HG03460 (cell line): Measurements from ENCODE around the gene GRIP1.
"Not testable (repeated sequence)": the region's sequence is repeated elsewhere in the genome, so short reads cannot be mapped to it uniquely, and the experiment has no call there.

Source experiments
- ATAC-seq: cut with Tn5 transposase; IDR thresholded peaks from one replicate; pipeline ENCODE4 v1.9.1; 2021; ENCODE audit not compliant: unreplicated experiment

Gene GRIP1

DNA sequence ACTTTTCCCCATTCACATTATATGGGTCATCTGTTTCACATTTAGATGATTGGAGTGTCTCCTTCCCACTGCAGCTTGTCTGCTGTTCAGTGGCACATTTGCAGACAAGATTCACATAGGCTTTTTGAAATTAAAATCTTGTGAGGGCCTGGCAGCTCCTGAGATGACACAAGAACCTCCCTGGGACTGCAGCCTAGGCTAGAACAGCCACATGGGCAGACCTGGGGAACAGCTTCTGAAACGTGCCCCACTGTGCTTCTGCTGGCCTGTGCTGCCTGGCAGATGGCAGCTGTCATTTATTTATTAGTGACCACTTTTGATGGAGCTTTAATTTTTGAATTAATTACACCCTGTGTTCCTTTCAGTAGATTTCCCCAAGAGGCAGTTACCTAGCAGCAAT lies 137.4 kb downstream of the GRIP1 start:
- ATAC-seq, result no peak

DNA sequence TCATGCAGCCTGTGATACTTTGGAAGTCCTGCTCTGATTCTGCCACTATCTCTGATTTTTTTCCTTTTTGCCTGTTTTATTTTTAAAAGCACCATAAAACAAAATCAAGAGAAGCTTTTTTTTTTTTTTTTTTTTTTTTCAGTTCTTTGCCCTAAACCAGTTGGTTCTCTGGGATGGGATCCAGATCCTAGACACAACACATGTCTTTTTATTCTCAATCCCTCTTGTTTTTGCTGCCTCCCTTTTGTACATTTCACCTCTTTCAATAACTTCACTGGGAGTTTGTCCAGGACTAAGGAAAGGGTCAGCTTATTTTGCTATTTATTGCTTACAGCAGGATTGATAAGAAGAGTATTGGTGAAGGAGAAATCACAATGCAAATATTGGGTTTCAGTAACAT lies 139.4 kb downstream of the GRIP1 start:
- ATAC-seq, result no peak

DNA sequence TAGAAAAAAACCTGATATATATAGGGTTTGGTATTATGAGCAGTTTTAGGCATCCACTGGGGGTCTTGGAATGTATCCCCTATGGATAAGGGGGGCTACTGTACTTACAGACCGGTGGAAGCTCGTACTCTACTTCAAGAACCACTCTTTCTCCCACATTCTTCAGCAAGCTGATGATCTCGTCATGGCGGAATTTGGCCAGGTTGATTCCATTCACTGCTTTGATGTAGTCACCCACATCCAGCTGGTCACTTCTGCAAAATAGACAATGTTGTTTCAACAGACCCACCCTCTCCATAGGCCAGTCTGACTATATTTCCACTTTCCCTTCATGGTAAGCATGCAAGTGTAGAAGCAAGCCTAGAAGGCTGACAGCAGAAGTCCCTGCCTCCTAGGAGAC lies 139.9 kb downstream of the GRIP1 start:
- ATAC-seq, result no peak

DNA sequence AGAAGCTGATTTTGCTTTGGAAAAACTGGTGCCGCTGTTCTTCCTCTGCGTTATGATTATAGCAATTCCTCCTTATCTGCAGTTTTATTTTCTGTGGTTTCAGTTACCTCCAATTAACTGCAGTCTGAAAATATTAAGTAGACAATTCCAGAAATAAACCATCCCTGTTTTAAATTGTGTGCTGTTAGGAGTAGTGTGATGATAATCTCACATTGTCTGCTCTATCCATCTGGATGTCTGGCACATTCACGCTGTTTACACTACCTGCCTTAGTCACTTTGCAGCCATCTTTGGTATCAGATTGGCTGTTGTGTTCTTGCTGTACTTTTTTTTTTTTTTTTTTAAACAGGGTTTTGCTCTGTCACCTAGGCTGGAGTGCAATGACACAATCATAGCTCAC lies 141.0 kb downstream of the GRIP1 start:
- ATAC-seq, result no peak

DNA sequence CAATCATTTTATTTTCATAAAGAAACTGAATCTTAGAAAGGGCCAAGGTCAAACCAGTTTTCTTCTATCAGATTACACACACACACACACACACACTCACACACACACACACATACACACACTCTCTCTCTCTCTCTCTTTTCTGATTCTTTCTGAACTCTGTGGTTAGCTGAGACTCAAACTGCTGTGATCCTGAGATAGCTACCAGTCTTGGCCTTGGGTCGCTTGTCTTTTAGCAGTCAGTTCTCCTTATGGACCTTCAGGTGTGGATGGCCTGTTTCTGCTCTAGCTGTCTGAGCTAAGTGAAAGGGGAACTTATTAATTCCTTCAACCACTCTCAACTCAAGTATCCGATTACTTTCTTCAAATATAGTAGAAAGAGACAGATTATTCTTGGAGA lies 145.1 kb downstream of the GRIP1 start:
- no peak for ATAC-seq

DNA sequence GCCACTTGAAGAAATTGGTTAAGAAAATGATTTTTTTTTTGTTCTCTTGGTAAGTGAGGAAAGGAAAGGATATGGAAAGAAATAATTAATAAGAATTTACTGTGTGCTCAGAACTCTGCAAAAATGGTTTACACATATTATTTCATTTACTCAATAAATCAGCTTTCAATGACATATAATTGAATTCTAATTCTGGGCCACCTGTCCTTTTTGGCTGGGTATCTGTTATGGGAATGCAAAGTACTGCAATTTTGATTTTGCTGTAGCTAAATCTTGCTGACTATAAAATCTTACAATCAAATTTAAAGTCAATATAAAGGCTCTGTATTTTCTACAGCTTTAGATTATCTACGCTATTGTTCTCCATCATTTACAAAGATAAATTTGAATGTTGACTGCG lies 147.1 kb downstream of the GRIP1 start:
- ATAC-seq, result no peak

DNA sequence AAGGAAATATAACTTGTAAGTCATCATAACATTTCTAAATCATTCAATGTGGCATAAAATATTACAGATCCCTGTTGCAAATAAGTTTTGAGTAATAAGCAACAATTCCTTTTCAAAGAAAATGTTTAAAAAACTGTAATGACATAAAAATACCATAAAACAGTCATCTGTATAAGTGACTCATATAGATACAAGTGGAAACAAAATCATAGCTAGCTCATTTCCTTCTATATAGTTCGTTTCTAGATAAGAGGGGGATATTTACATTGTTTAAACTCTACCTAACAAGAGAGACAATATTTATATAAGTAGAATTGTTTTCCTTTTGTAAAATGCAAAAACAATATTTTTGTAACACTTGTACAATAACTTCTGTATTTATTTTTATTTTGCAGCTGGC lies 148.9 kb downstream of the GRIP1 start:
- ATAC-seq, result no peak

DNA sequence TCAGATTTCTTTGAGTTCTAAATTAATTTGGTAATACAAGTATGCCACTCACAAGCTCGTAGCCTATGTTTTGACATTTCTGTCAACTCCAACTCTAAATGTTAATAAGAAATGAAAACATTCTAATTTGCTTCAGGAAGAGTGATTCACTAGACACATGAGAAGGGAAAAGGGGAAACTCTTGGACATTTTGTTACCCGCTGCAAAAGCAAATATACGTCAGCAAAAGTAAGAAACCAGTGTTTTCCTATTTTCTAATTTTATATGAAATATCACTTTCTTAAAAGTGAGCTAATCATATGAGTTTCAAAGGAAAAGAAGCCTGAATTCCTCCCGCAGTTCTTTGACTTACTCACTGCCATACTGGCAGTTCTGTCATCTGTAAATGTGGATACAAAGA lies 162.3 kb downstream of the GRIP1 start:
- no peak for ATAC-seq

DNA sequence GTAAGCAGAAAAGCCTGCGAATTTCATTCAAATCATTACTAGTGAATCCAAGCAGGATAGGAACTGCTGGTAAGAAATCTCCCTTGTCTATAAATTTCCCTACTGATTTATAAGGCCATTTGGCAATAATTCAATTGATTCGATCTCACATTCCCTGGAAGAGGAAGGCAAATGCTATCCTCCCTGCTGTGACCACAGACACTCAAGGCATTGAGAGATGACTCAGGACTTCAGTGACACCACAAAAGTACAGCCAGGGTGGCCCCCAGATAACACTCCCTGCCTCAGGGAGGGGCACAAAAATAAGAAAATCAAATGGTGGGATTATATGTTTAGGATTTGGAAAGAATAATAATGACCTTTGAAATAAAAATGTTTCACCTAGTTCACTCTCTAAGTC lies 162.7 kb downstream of the GRIP1 start:
- ATAC-seq, result no peak

DNA sequence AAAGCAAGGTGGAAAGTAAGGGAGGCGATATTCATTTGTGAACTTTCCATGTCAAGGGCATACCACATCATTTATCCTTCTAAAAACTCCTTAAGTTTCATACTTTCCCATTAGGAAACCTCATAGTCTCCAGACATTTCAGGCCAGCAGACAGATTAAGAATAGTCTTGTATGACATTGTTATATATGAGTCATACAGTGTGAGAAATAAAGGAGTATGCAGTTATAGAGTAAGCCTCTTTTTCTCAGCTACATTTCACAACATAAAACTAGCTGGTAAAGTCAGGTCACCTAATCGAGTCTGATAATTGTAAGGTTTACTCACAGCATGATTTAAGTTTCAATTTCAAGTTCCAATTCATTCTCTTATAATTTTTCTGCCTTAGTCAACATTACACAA lies 164.3 kb downstream of the GRIP1 start:
- no peak for ATAC-seq

DNA sequence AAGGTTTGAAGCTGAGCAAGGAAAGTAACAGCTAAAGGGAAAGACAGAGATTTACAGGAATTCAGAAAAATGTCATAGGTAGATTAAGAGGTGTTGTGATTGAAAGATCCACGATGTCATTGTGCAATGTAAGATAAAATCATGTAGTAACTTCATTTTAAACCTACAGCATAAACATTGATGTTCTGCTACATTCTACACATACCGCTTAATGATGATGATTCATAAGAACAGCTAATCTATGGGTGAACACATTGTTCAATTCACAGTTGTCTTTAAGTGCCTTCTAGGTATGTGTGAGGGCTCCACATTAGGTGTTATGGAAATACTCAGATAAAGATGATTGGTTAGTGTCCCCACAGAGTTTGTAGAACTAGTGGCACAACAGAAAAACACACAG lies 170.9 kb downstream of the GRIP1 start:
- no peak for ATAC-seq

DNA sequence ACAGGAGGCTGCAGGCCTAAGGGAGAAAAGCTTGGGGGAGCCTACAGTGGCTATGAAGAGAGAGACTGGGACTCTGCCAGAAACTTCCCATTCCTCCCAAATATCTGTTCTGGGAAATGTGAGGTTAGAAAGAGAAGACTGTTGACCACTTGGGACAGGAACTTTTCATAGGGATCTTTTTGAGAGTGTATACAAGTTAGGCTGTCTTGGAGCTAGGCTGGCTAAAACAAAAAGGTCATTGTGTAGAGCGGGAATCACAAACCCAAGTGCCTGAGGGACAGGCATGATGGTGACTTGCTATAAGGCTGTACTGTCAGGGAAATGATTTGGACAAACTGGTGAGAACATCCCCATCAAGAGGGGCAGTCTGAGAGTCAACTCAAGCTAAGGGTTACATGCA lies 175.1 kb downstream of the GRIP1 start:
- no peak for ATAC-seq

DNA sequence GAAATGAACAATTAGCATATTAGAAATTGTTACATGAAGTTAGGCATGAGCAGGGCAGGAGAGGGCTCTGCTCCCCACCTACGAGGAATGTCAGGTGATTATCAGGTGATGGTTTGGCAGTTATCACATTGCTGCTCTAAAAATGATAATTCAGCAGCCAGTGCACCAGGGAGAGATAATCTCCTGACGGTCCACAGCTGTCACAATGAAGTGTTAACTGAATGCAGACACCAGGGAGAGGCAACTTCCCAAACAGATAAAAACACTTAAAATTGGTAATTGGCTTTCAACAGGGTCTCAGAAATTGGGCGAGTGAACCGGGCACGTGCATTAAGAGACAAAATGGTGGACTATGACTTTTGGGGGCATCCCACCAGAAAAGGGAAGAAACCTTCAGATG lies 176.0 kb downstream of the GRIP1 start:
- ATAC-seq, result no peak

DNA sequence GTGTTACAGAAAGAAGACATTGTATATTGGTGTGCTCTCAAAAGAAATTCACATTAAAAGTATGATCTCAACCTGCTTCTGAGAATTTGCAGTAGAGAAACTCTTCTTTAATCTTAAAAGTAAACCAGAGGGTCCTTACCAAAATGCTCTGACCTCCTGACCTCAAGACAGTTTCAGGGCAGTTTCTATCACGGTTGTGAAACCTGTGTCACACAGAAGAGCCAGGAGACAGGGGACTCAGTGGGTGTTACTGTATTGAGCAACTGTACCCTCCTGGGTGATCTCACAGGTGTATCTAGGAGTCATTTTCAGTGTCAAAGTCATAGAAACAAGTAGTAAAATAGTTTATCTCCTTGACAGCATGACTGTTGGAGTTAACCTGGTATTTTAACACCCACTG lies 178.0 kb downstream of the GRIP1 start:
- peak; percentile 56 for ATAC-seq

DNA sequence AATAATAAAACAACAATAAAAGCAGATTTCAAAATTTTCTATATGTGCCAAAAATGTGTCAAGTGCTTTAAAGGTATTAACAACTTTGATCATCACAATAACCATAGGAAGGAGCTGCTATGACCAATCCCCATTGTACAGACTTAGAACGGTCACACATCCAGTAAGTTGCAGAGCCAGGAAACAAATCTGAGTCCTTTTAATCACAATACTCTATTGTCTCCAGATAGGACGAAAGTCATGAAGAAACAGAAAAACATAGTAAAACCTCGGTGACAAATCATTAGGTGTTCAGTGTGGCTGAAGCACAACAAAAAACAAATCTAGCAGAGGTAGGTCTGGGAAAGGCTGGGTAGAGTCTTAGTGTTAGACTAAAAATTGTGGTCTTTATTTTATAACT lies 178.8 kb downstream of the GRIP1 start:
- no peak for ATAC-seq

DNA sequence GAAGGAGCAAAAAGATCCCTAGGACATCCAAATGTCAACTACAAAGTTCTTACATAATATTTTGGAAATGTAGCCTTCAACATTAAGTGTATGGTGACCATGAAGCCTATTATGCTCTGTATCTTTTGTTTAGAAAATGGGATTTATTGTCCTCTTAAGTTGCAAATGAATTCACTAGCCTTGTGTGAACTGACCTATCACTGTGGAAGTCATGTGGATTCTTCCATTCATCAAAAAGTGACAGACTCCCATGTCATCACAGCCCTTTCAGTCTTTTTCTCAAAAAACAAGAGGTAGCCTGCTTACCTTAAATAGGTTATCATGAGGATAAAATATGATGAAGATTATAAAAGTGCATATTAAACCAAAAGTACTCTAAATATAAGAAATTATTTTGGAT lies 179.9 kb downstream of the GRIP1 start:
- no peak for ATAC-seq

DNA sequence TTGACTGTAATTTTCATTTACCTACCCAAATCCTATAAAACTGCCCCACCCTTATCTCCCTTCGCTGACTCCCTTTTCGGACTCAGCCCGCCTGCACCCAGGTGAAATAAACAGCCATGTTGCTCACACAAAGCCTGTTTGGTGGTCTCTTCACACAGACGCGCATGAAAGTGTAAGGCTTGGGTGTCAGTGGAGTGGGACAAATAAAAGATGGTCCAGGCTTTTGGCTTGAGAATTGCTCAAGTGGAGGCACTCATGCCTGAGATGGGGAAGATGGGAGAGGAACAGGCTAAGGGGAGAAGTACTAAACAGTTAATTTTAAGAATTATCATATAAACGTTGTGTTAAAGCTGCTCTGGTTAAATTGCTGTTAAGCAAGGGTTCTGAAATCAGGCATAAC lies 180.8 kb downstream of the GRIP1 start:
- ATAC-seq, result not testable (repeated sequence)

DNA sequence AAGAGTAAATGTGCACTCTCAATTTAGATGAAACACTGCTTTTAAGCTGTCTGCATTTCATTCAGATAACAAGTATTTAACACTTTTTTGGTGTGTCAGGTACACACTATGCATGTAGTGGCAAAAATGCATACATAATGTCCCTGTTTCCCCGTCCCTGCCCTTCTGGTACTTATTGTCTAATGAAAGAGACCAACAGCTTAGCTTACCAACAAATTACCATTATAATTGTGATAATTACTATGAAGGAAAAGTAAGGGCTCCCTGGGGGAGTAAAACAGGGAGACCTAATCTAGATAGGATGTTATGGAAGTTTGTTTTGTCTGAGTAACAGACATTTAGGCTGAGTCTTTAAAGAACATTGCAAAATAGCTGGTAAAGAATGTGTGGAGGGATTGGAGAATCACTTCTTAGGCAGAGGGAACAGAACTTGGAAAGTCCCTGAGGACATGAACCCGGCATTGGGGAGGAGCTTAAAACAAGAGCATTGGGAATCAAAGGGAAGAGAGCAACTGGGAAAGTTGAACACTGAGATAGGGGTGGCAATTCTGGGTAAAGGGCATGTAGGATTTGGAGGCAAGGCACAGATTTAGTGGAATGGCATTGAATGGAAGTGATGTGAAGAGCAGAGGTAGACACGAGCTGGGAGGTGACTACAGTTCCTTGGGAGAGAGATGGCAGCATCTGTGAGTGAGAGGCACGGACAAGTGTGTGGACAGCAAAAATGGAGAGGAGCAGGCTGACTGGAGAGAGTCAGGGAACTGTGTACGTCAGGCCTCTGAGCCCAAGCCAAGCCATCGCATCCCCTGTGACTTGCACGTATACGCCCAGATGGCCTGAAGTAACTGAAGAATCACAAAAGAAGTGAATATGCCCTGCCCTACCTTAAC lies 181.6 kb downstream of the GRIP1 start:
- ATAC-seq, result no peak

DNA sequence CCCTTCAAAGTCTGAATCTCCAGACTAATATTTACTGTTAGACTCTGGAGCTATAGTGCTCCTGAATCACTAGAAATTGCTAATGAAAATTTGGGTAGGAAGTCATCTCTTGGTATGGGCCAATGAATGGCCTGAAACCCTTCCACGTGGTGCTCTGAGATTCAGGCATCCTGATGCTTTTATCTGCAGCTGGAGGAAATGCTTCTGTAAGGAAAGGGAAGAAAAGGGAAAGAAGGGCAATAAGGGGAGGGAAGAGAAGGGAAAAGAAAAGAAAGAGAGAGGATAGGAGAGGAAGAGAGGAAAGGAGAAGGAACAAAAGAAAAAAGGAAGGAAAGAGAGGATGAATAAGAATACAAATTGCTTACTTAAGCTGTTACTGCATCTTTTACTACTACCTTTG lies 182.3 kb downstream of the GRIP1 start:
- no peak for ATAC-seq

DNA sequence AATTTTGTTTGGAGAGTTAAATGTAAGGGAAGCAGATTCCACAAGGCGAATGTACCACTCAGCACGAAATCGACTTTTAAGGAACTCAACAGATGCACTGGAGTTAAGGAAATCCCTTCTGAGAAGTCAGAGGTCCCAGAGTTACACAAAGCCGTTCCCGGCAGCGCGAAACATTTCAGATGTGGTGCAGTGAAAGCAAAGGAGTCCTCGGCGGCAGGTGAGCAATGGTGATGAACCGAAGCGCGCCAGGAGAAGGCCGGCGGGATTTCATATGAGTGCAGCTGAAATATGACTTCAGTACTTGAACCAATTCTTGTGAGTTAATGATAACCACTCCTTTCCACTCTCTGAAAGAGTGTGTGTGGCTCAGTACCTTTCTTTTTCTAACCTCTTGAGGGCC lies 183.2 kb downstream of the GRIP1 start:
- ATAC-seq, result no peak

DNA sequence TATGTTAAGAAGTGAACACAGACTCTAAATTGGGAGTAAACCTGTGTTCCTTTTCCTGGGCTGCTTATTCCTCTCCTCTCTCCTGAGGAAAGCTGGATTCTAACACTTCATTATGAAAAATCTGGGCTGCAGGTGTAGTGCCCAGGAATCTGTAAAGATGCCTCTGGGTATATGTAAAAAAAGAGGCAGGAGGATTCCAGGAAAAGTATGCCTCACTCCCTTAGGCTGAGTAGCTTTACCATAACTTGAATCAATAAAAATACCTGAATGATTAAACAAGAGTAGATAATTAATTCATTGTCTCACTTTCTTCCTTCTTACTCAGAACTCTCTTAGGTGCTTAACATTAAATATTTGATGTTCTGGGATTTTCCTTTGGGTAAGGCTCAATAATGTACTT lies 185.1 kb downstream of the GRIP1 start:
- no peak for ATAC-seq

DNA sequence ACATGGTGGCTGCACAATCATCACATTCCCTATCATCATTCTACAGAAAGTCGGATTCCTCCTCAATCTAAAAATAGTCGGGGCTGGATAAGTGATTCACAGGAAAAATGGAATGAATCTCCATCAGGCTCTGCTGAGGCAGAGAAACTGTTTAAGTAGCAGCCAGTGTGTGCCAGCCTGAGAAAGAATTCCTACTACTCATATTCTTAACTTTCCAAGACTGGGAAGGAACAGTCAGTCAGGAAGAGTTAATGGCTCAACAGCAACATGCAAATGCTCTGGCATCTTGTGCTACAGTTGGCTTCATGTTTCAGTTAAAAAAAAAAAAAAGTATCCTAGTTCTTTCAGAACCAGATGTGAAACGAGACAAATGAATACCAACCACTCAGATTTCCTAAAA lies 187.0 kb downstream of the GRIP1 start:
- ATAC-seq, result no peak
